Neural cell (in vitro differentiated cells): ENCODE results near the gene PPHLN1. TPM values are rescaled to one million over a fixed set of nuclear protein-coding genes. Genes with fewer than 3 reads are reported as not detected.

Experiments used
- H2AFZ ChIP-seq: fragments of 200-600, 300-800 bp; sonication (generic), shearing (Covaris generic); 2 replicates; pipeline ENCODE4 v1.6.0; 2014; ENCODE audit warnings: low read depth, mild to moderate bottlenecking, antibody characterized with exemption, low read length, moderate library complexity
- H3F3A ChIP-seq: fragments of 200-600 bp; shearing (Covaris generic); 2 replicates; pipeline ENCODE4 v1.6.1; 2016; ENCODE audit warnings: mild to moderate bottlenecking, moderate library complexity, mixed read lengths, antibody characterized with exemption, low read length; ENCODE audit not compliant: insufficient read depth, poor library complexity, severe bottlenecking
- H3K27ac ChIP-seq: fragments of 200-600, 300-800 bp; sonication (generic), shearing (Covaris generic); 2 replicates; pipeline ENCODE4 v1.5.1; 2014; ENCODE audit warnings: mild to moderate bottlenecking, low read length, moderate library complexity
- H3K27me3 ChIP-seq: fragments of 300-800, 200-600 bp; sonication (generic), shearing (Covaris generic); 2 replicates; pipeline ENCODE4 v1.6.0; 2014; ENCODE audit warnings: mild to moderate bottlenecking, low read depth, low read length, moderate library complexity; ENCODE audit not compliant: insufficient read depth
- H3K36me3 ChIP-seq: fragments of 300-800, 200-600 bp; sonication (generic), shearing (Covaris generic); 2 replicates; pipeline ENCODE4 v1.5.1; 2014; ENCODE audit warnings: mild to moderate bottlenecking, antibody characterized with exemption, low read length, moderate library complexity; ENCODE audit not compliant: insufficient read depth
- H3K4me2 ChIP-seq: fragments of 300-800, 200-600 bp; sonication (generic), shearing (Covaris generic); 2 replicates; pipeline ENCODE4 v1.6.0; 2014; ENCODE audit warnings: mild to moderate bottlenecking, low read length
- H3K4me3 ChIP-seq: fragments of 300-800, 200-600 bp; sonication (generic), shearing (Covaris generic); 2 replicates; pipeline ENCODE4 v1.5.1; 2014; ENCODE audit warnings: mild to moderate bottlenecking, low read length, moderate library complexity
- H3K79me2 ChIP-seq: fragments of 200-600 bp; shearing (Covaris generic); replicated peaks from 2 replicates; pipeline ENCODE4 v1.6.0; 2014; ENCODE audit warnings: mild to moderate bottlenecking, low read length, moderate library complexity; ENCODE audit not compliant: insufficient read depth
- H3K9ac ChIP-seq: fragments of 300-800, 200-600 bp; sonication (generic), shearing (Covaris generic); 2 replicates; pipeline ENCODE4 v1.6.1; 2016; ENCODE audit warnings: mild to moderate bottlenecking, low read length, mixed read lengths
- H3K9me2 ChIP-seq: fragments of 200-600 bp; shearing (Covaris generic); 2 replicates; pipeline ENCODE4 v1.6.1; 2016; ENCODE audit warnings: mild to moderate bottlenecking, low read length, mixed read lengths; ENCODE audit not compliant: insufficient read depth
- H3K9me3 ChIP-seq: fragments of 200-600, 300-800 bp; sonication (generic), shearing (Covaris generic); 2 replicates; pipeline ENCODE4 v1.6.1; 2016; ENCODE audit warnings: mild to moderate bottlenecking, mixed run types, low read length, moderate library complexity, mixed read lengths
- H4K20me1 ChIP-seq: fragments of 200-600 bp; shearing (Covaris generic); 2 replicates; pipeline ENCODE4 v1.6.1; 2016; ENCODE audit warnings: mild to moderate bottlenecking, mixed run types; ENCODE audit not compliant: insufficient read depth
- EP300 ChIP-seq: fragments of 450-650 bp; conservative IDR thresholded peaks from 2 replicates; pipeline ENCODE4 v1.6.1; 2014; ENCODE audit warnings: antibody characterized with exemption, mild to moderate bottlenecking, moderate library complexity; ENCODE audit not compliant: poor library complexity, severe bottlenecking
- EZH2 ChIP-seq: fragments of 200-600, 300-800 bp; shearing (Covaris generic), sonication (generic); IDR thresholded peaks from 2 replicates; pipeline ENCODE4 v1.6.1; 2014; ENCODE audit warnings: antibody characterized with exemption, low read length, borderline replicate concordance, mild to moderate bottlenecking; ENCODE audit not compliant: insufficient read depth, poor library complexity, severe bottlenecking
- MXI1 ChIP-seq: fragments of 450-650 bp; conservative IDR thresholded peaks from 2 replicates; pipeline ENCODE4 v1.6.1; 2014; ENCODE audit warnings: antibody characterized with exemption, mild to moderate bottlenecking; ENCODE audit not compliant: poor library complexity, severe bottlenecking
- POLR2AphosphoS5 ChIP-seq: IDR thresholded peaks from 2 replicates; pipeline ENCODE4 v1.6.1; 2012
- RAD21 ChIP-seq: fragments of 450-650 bp; conservative IDR thresholded peaks from 2 replicates; pipeline ENCODE4 v1.6.1; 2014; ENCODE audit warnings: antibody characterized with exemption, mild to moderate bottlenecking, moderate library complexity
- REST ChIP-seq: IDR thresholded peaks from 2 replicates; pipeline ENCODE4 v1.6.1; 2012; ENCODE audit warnings: borderline replicate concordance
- SMC3 ChIP-seq: fragments of 450-650 bp; conservative IDR thresholded peaks from 2 replicates; pipeline ENCODE4 v1.6.1; 2014; ENCODE audit warnings: antibody characterized with exemption, mild to moderate bottlenecking, moderate library complexity; ENCODE audit not compliant: poor library complexity
- TAF1 ChIP-seq: IDR thresholded peaks from 2 replicates; pipeline ENCODE4 v1.6.1; 2012; ENCODE audit warnings: low read depth
- polyA plus RNA-seq: library from polyadenylated mRNA; depleted of rRNA; stranded (reverse); fragments of >200 nt; gene quantifications from 2 replicates; pipeline ENCODE4 v1.2.3, GENCODE V29; 2014
- TF ChIP-seq, protein P1 (sequence below): fragments of 450-650 bp; IDR thresholded peaks from 2 replicates; pipeline ENCODE4 v1.5.1; 2014; ENCODE audit warnings: antibody characterized with exemption, mild to moderate bottlenecking, moderate library complexity; ENCODE audit not compliant: poor library complexity, severe bottlenecking

The PPHLN1 gene
- polyA plus RNA-seq, 1 donor from 2014 or later, result 192 TPM

DNA sequence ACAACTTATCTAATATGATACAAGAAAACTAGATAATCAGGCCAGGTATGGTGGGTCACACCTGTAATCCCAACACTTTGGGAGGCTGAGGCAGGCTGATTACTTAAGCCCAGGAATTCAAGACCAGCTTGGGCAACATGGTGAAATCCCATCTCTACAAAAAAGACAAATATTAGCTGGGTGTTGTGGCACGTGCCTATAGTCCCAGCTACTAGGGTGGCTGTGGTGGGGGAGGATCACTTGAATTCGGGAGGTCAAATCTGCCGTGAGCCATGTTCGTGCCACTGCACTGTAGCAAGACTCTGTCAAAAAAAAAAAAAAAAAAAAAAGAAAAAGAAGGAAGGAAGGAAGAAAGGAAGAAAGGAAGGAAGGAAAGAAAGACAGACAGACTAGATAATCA, 27.1 kb upstream of the PPHLN1 start:
- H3K9me2 ChIP-seq, result no peaks in the 10 kb centered on the region
- no peaks in the 10 kb centered on the region for H4K20me1 ChIP-seq
- no peak overlapping the region for H2AFZ ChIP-seq
- no peak overlapping the region for H3K27ac ChIP-seq
- TF ChIP-seq MXI1 (no peak), SMC3 (no peak), POLR2AphosphoS5 (no peak), TAF1 (no peak)
- no peaks in the 10 kb centered on the region for H3K9me3 ChIP-seq
- no peak overlapping the region for H3K4me2 ChIP-seq
- H3K36me3 ChIP-seq, result no peaks in the 10 kb centered on the region
- H3K79me2 ChIP-seq, result no peaks in the 10 kb centered on the region
- H3K9ac ChIP-seq, result no peak overlapping the region
- H3K4me3 ChIP-seq, result no peak overlapping the region
- H3F3A ChIP-seq, result no peaks in the 10 kb centered on the region
- H3K27me3 ChIP-seq, result no peaks in the 10 kb centered on the region

DNA sequence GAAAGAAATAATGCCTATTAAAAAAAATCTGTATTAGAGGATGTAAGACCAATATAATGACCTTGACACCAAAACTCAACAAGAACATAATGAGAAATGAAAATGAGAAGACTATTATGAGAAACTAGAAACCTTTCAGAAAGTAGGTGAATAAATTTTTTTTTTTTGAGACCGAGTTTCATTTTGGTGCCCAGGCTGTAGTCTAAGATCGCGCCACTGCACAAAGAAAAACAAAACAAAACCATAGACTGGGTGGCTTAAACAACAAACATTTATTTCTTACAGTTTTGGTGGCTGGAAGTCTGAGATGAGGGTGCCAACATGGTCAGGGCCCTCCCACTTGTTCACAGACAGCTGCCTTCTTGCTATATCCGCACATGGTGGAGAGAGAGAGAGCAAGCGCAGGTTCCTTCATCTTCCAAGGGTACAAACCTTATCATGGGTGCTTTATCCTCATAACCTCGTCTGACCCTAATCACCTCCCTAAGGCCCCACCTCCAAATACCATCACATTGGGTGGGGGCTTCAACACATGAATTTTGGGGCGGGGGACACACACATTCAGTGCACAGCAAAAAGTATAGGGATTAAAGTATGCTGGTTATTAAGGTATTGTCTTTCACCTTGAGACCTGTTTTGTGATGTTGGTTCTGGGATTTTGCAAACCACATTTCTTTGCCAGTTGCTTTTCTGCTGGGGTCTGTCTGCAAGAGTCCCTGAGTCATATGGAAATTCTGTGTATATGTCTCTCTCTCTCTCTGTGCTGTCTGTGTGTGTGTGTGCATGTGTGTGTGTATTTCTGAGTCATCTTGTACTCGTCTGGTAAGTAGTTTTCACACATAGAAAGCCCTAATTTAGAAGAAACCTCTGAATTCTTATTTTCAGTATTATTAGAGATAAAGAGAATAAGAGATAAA, 26.3 kb upstream of the PPHLN1 start:
- Histone ChIP-seq H2AFZ (no peak overlapping the region), H3K27ac (no peak overlapping the region), H3K27me3 (no peaks in the 10 kb centered on the region), H3K36me3 (no peaks in the 10 kb centered on the region), H3K4me2 (no peak overlapping the region), H3K4me3 (no peak overlapping the region), H4K20me1 (no peaks in the 10 kb centered on the region), H3K79me2 (no peaks in the 10 kb centered on the region), H3K9me2 (no peaks in the 10 kb centered on the region), H3K9ac (no peak overlapping the region), H3K9me3 (no peaks in the 10 kb centered on the region), H3F3A (no peaks in the 10 kb centered on the region)
- TF ChIP-seq EZH2 (no peak), EP300 (no peak), TAF1 (no peak), MXI1 (no peak), REST (no peak), RAD21 (no peak), SMC3 (no peak), POLR2AphosphoS5 (no peak)
- TF ChIP-seq, protein P1, sequence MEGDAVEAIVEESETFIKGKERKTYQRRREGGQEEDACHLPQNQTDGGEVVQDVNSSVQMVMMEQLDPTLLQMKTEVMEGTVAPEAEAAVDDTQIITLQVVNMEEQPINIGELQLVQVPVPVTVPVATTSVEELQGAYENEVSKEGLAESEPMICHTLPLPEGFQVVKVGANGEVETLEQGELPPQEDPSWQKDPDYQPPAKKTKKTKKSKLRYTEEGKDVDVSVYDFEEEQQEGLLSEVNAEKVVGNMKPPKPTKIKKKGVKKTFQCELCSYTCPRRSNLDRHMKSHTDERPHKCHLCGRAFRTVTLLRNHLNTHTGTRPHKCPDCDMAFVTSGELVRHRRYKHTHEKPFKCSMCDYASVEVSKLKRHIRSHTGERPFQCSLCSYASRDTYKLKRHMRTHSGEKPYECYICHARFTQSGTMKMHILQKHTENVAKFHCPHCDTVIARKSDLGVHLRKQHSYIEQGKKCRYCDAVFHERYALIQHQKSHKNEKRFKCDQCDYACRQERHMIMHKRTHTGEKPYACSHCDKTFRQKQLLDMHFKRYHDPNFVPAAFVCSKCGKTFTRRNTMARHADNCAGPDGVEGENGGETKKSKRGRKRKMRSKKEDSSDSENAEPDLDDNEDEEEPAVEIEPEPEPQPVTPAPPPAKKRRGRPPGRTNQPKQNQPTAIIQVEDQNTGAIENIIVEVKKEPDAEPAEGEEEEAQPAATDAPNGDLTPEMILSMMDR, result no peak
